Fibroblast of skin of left quadriceps (primary cell): ENCODE measurements around the gene CGB7.

ENCODE experiments used
- DNase-seq, 2 experiments: peaks; one replicate each; pipeline ENCODE4 v3.0.0-alpha.2; 2013; ENCODE audit warnings: low read depth in 2 of 2

Gene CGB7

DNA sequence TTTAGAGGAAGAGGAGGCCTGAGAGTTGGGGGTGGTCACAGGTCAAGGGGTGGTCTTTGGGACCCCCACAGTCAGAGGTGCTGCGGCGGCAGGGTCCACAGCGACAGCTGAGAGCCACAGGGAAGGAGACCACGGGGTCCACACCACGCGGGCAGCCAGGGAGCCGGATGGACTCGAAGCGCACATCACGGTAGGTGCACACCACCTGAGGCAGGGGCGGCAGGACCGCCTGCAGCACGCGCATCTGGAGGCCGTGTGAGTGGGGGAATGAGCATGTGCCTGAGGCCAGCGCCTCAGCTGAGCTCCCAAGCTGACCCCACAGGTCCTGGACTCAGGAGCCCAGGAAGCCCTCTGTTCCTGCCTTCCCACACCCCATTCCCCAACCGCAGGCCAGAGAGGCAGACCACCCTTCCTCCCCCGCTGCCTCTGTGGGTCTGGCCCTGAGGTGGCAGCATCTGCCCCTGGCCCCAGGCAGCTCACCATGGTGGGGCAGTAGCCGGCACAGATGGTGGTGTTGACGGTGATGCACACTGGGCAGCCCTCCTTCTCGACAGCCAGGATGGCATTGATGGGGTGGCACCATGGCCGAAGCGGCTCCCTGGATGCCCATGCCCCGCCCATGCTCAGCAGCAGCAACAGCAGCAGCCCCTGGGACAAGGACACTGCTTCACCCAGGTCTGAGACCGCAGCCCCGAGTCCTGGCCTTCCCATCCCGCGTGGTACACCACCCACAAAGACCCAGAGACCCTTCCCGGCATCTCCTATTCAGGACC, 41.3 kb downstream of the CGB7 start:
- DNase-seq: no peak

DNA sequence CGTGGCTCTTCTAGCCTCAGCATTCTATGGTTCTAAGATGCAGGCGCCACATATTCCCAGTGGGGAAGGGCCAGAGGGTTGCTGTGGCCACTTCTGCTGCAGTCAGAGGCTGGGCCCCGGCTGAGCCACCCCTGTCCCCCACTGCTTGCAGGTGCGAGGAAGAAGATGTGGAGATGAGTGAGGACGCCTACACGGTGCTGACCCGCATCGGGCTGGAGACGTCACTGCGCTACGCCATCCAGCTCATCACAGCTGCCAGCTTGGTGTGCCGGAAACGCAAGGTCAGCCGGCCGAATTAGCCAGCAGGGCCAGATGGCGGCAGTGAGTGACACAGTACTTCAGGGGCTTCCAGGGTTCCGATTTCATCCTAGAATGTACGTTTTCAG, 42.7 kb downstream of the CGB7 start:
- no peak for DNase-seq

DNA sequence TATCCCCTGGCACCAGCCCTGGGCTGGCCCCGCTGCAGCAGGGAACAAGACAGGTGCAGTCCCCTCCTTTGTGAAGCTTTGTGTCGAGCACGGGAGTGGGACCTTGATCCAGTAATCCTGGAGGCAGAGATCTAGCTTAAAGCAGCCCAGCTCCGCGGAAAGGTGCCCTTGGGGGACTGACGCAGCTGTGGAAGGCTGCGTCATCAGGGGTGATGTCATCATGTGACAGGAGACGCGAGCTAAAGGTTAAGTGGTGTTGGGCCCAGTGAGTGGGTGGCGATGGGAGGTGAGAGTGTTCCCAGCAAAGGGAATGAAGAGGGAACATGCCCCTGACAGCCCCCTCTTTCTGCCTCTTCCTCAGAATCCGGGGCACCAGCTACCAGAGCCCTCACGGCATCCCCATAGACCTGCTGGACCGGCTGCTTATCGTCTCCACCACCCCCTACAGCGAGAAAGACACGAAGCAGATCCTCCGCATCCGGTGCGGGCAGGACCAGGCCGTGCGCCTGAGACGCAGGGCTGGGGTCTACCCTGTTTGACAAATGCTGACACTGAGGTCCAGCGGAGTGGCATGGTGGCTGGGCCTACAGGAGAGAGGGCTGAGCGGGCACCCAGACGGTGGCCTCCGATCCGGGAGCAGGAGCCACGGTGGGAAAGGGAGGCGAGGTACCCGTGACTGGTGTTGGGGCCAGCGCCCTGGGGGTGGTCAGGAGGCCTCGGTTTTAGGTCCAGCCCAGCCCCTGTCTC, 43.3 kb downstream of the CGB7 start:
- no peak for DNase-seq

DNA sequence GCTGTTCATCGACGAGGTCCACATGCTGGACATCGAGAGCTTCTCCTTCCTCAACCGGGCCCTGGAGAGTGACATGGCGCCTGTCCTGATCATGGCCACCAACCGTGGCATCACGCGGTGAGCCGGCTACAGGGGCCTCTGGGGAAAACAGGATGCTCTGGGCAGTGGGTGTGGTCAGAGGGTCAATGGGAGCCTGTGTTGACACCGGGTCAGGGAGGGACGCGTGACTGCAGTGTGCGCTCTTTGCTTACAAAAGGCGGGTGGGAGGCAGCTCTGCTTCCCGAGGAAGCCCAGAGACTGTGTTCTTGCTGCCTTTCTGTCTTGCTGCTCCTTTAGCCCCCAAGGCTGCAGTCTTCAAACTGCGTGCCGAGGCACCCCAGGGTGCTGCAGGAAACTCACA, 46.4 kb downstream of the CGB7 start:
- no peak for DNase-seq

DNA sequence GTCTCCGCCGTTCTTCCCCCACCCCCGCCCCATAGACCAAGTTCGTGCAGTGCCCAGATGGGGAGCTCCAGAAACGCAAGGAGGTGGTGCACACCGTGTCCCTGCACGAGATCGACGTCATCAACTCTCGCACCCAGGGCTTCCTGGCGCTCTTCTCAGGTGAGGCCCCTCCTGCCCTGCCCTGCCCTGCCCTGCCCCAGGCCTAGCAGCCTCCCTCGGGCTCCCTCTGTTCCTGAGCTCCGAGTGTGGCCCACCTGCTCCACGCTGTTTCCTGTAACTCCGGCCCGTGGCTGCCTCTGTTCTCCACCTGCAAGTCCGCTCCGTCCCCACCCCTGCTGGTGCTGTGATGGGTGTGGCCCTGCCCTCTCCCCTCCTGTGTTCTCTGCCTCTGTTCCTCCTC, 47.1 kb downstream of the CGB7 start:
- no peak for DNase-seq

DNA sequence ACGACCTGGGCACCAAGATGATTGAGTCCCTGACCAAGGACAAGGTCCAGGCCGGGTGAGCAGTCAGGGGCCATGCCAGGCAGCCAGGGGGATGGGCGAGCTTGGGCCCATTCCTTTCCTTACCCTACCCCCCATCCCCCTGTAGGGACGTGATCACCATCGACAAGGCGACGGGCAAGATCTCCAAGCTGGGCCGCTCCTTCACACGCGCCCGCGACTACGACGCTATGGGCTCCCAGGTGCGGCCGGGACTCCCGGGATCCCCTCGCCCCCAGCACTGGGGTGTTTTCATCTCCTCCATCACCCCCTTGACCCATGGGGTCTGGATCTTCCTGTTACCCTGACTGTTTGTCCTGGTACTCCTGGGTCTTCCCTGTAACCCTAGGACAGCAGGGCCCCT, 47.7 kb downstream of the CGB7 start:
- no peak for DNase-seq

DNA sequence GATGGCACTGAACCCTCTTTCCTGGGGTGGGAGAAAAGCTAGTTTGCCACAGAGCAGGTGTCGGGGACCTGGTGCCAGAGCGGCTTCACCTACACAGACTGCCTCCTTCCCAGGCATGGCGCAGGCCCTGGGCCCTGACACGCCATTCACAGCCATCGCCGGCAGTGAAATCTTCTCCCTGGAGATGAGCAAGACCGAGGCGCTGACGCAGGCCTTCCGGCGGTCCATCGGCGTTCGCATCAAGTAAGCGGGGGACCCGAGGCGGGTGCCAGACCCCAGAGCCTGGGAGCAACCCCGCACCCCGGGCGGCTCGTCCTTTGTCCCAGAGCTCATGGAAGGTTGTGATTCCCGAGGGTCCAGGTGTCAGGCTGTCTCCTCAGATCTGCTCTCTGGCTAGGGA, 50.6 kb downstream of the CGB7 start:
- no peak for DNase-seq

DNA sequence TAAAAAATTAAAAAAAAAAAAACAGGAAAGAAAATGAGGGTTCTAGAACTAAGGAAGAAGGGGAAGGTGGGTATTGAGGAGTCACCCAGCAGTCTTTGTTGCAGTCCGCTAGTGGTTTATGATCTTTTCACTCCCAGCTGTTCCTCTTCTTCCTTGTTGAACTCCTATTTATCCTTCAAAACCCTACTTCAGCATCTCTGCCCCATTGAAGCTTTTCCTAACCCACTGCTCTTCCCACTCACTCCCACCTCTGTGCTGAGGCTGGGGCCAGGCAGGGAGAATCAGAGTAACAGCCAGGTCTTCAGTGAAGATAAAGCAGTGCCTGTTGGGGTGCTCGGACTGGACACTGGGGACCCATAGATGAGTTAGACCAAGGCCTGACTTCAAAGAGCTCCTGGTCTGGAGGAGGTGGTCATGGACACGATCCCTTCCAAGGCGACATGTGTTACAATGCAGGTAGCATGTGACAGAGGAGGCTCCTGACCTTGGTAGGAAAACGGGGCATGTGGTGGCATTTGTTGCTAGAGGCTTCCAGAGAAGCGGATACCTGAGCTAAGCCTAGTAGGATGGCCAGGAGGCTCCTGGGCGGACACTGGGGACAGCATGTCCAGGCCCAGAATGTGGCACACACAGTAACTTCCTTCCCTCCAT, 52.5 kb downstream of the CGB7 start:
- DNase-seq: no peak
